WI38 (cell line): Measurements from ENCODE around the gene OR8K3.

ENCODE experiments used
- H3K4me3 ChIP-seq: 2 replicates; pipeline ENCODE4 v1.5.1; 2011; ENCODE audit warnings: low read depth, mild to moderate bottlenecking, control low read depth, low read length
- TF ChIP-seq, protein P1 (sequence below): IDR thresholded peaks from 2 replicates; pipeline ENCODE4 v1.5.1; 2012; ENCODE audit warnings: low read depth, mild to moderate bottlenecking, control low read depth, low read length

The OR8K3 gene

DNA sequence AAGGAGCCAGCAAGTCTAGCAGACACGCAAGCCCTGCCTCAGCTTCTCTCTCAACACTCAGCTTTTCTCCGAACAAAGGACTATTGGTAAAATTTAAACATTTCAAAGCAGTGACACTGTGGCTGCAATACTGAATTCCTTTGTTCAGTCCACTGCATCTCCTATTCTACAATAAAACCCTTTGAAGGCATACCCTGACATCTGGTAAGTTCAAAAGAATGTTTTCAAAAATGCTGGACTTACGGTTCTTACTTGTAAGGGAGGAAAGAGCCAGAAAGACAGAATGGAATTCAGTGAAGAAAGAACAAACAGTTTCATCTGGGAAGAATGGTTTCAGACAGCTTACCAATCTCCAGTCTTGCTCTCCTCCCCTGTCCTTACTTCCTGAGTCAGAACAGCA lies 18.2 kb downstream of the OR8K3 start:
- TF ChIP-seq, protein P1, sequence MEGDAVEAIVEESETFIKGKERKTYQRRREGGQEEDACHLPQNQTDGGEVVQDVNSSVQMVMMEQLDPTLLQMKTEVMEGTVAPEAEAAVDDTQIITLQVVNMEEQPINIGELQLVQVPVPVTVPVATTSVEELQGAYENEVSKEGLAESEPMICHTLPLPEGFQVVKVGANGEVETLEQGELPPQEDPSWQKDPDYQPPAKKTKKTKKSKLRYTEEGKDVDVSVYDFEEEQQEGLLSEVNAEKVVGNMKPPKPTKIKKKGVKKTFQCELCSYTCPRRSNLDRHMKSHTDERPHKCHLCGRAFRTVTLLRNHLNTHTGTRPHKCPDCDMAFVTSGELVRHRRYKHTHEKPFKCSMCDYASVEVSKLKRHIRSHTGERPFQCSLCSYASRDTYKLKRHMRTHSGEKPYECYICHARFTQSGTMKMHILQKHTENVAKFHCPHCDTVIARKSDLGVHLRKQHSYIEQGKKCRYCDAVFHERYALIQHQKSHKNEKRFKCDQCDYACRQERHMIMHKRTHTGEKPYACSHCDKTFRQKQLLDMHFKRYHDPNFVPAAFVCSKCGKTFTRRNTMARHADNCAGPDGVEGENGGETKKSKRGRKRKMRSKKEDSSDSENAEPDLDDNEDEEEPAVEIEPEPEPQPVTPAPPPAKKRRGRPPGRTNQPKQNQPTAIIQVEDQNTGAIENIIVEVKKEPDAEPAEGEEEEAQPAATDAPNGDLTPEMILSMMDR = no peak

DNA sequence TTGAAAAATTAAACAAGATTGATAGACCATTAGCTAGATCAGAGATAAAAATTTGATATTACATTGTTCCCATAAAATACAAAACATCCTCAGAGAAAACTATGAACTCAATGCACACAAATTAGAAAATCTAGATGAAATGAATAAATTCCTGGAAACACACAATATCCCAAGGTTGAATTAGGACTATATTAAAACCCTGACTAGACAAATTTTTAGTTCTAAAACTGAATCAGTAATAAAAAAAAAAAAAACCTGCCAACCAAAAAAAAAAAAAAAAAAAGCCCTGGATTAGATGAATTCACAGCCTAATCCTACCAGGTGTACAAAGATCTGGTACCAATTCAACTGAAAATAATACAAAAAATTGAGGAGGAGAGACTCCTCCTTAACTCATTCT lies 25.3 kb downstream of the OR8K3 start:
- TF ChIP-seq, protein P1 = no peak
- no peak overlapping the region for H3K4me3 ChIP-seq

More for the DNA sequence above, 18.2 kb downstream of the OR8K3 start:
- no peak overlapping the region for H3K4me3 ChIP-seq

DNA sequence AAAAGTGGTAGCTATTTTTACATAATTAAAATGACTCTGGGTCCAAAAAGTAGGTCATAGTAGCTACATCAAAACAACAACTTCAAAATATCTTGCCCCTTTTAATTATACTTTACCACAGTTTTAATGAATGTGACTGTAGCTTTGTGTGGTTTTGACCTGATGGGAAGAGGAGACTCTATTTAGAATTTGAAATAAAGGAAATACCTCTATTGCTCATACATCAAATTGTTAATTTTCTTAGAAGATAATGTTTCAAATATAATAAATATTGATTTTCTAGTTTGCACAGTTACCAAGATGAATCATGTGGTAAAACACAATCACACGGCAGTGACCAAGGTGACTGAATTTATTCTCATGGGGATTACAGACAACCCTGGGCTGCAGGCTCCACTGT lies 30.8 kb downstream of the OR8K3 start, which contains the start of gene OR8K1:
OR8K1 (plus strand) TSS at position 301 of the 400 bp plus-strand sequence; CDS start at position 301, 0 bp downstream.
- TF ChIP-seq, protein P1 = no peak
- H3K4me3 ChIP-seq = no peak within 1 kb of the TSS

DNA sequence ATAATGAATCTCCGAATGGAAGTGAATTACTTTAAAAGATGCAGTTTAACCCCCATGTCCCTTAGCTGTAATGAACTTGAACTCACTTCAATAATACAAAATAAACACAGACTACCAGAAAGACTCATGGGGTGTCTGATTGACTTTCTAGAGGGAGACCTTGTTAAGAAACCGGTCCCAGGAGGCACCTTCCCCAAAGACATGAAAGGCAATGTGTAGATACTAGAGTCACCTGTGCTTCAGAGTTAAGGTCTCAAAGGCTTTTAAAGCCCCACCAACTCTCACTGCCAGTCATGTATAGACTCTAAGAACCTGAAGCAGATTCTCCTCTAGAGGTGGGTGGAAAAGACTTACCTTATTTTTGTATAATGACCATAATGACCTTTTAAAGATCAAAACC lies 39.0 kb downstream of the OR8K3 start, which contains the start of gene OR8J1:
OR8J1 (plus strand) TSS at position 301 of the 400 bp plus-strand sequence. CDS start 5,956 bp downstream, outside the sequence.
- TF ChIP-seq, protein P1 = no peak
- no peak within 1 kb of the TSS for H3K4me3 ChIP-seq
